ENCODE data around the gene ZFPL1.

- TF ChIP-seq CTCF (IDR thresholded peaks at IDR 0.05) (no peak), POLR2A (IDR thresholded peaks at IDR 0.05) (no peak)
Measured at GRCh38 chr11:65072631-65072966, 11.4 kb upstream of the ZFPL1 start.
